SJSA1 (cell line): ENCODE measurements around the gene GFOD1. TPM values are rescaled to one million over a fixed set of nuclear protein-coding genes. Genes with fewer than 3 reads are reported as not detected.

Experiments used
- DNase-seq, 2 experiments: peaks; one replicate each; pipeline ENCODE4 v3.0.0-alpha.2; 2015 to 2020; ENCODE audit warnings: low spot score in 2 of 2, low read depth in 1 of 2
- H3K27ac ChIP-seq: fragments of 250-450 bp; sonication (Bioruptor Pico); 2 replicates; pipeline ENCODE4 v1.5.1; 2020; ENCODE audit warnings: mild to moderate bottlenecking, moderate library complexity
- H3K27me3 ChIP-seq: fragments of 250-450 bp; sonication (Bioruptor Pico); replicated peaks from 2 replicates; pipeline ENCODE4 v1.5.1; 2020; ENCODE audit warnings: mild to moderate bottlenecking, moderate library complexity
- H3K36me3 ChIP-seq: fragments of 250-450 bp; sonication (Bioruptor Pico); 2 replicates; pipeline ENCODE4 v1.5.1; 2020; ENCODE audit warnings: mild to moderate bottlenecking
- H3K4me1 ChIP-seq: fragments of 250-450 bp; sonication (Bioruptor Pico); replicated peaks from 2 replicates; pipeline ENCODE4 v1.6.1; 2021; ENCODE audit warnings: mild to moderate bottlenecking
- H3K4me3 ChIP-seq: fragments of 250-450 bp; sonication (Bioruptor Pico); 2 replicates; pipeline ENCODE4 v1.5.1; 2020; ENCODE audit warnings: mild to moderate bottlenecking
- H3K9me3 ChIP-seq: fragments of 250-450 bp; sonication (Bioruptor Pico); replicated peaks from 2 replicates; pipeline ENCODE4 v1.5.1; 2020; ENCODE audit warnings: mild to moderate bottlenecking
- total RNA-seq: library from RNA; depleted of rRNA; stranded (reverse); fragments of >200 nt; shearing (Covaris generic); gene quantifications from 2 replicates; pipeline ENCODE4 v1.2.3, GENCODE V29; 2014

Gene GFOD1
- total RNA-seq, 1 experiment from 2014 or later = 10.8 TPM

DNA sequence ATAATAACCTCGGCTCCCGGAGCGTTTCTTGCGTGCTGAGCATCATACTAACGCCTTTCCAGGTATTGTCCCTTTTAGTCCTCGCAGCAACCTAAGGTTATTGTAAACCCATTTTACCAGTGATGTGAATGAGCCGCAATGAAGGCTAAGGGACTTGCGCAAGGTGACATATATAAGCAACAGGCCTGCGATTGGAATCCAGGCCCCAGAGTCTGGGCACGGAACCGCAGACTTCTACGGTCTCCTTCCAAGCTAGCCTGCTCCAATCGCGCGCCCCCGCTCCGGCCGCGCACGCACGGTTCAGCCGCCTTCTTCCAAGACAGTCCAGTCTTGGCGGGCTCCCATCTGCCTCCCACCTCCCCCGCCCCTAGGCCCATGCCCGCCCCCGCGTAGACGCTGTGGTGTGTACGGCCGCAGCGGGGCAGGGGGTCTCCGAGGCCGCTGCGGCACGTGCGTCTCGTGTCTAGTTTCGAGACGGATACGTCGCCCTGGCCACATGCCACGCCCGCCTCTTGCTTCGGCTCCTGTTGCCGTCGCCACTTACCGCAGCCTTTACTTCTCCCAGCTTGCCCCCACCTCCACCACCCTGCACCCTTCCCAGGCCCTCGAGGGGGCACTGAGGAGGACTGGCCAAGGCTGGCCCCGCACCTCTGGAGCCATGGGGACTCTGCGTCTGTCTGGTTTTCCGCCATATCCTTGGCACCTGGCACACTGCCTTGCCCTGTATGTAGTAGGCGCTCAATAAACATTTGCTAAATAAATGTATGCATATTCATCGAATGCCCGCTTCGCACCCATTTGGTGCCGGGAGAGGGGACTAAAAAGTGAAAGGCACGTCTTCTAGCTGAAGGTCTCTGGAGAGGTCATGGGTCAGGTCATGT is 855 bp upstream of the GFOD1 start:
- no peak for DNase-seq
- Histone ChIP-seq H3K4me1 (peaks cover 13% of the 10 kb centered on the region), H3K27ac (no peak overlapping the region), H3K4me3 (peak overlapping the region; percentile 70), H3K36me3 (no peaks in the 10 kb centered on the region), H3K9me3 (no peaks in the 10 kb centered on the region), H3K27me3 (no peaks in the 10 kb centered on the region)

DNA sequence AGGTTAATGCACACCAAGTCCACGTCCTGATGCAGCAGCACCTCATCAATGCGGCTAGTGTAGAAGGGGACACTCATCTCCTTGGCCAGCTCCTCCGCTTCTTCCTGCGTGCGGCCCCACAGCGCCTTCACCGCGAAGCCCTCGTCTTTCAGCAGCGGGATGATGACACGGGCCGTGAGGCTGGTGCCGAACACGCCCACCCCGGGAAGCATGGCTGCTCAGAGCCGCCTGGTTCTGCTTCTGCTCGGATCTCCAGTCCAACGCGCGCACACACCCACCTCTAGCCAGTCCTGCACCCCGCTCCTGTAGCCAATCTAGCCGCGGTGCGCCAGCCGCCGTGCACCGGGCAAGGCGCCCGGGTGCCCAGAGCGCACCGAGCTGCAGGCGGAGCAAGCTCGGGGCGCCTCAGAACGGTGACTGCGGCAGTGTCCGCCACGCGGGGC is 700 bp downstream of the GFOD1 start:
- no peaks in the 10 kb centered on the region for H3K36me3 ChIP-seq
- DNase-seq = peak; percentile 66
- H3K4me3 ChIP-seq = peak overlapping the region; percentile 70
- H3K27me3 ChIP-seq = no peaks in the 10 kb centered on the region
- H3K4me1 ChIP-seq = peaks cover 13% of the 10 kb centered on the region
- H3K27ac ChIP-seq = no peak overlapping the region
- H3K9me3 ChIP-seq = no peaks in the 10 kb centered on the region

DNA sequence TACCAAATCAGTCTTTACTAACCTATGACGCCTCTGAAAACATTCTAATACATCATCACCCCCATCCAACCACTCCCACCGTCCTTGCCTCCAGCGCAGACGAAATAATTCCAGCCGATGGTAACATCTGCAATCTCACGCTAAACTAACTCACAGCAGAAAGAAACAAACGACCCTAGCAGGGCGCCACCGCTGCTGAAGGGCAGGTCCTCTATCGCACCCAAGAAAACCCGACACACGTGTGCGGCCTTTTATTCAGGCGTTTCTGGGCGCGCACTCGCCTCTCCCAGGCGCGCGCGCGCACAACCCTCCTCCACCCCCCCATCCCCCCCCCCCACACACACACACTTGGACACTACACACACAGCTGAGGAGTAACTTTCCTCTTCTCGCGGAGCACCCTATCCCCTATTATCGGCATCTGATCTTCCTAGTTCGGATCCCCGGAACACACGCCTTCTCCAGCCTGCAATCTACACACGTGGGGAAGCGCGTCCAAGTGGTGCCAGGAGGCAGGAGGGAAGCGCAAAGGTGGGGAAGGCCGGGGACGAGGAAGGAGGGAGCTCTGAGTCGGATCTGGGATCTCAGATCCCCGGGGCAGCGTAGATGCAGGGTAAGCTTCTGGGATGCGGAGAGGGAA is 1.4 kb downstream of the GFOD1 start:
- H3K4me1 ChIP-seq = peaks cover 17% of the 10 kb centered on the region
- H3K36me3 ChIP-seq = no peaks in the 10 kb centered on the region
- no peaks in the 10 kb centered on the region for H3K27me3 ChIP-seq
- no peak overlapping the region for H3K27ac ChIP-seq
- DNase-seq = peak in 1 of 2 experiments; percentile 38
- H3K9me3 ChIP-seq = no peaks in the 10 kb centered on the region
- peak overlapping the region; percentile 70 for H3K4me3 ChIP-seq

DNA sequence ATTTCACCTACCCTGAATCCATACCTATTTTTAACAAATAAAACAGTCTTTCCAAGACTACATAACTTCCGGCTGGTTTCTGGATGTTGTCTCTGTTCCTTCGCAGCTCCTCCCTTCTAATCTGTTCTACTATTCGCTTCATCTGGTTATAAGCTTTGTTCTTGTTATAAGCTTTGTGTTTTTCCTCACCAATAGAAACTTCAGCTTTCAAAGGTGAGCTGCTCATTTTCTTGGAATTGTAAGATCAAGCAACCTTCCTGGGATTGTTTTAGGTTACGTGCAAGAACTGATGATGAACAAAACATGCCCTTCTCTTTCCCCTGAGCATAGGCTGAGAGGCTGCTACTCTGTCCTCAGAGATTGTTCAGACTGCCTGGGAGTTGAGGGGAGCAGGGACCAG is 2.1 kb downstream of the GFOD1 start:
- Histone ChIP-seq H3K4me1 (peaks cover 23% of the 10 kb centered on the region), H3K4me3 (peak overlapping the region; percentile 70), H3K9me3 (no peaks in the 10 kb centered on the region), H3K27ac (no peak overlapping the region), H3K27me3 (no peaks in the 10 kb centered on the region), H3K36me3 (no peaks in the 10 kb centered on the region)
- DNase-seq = no peak

DNA sequence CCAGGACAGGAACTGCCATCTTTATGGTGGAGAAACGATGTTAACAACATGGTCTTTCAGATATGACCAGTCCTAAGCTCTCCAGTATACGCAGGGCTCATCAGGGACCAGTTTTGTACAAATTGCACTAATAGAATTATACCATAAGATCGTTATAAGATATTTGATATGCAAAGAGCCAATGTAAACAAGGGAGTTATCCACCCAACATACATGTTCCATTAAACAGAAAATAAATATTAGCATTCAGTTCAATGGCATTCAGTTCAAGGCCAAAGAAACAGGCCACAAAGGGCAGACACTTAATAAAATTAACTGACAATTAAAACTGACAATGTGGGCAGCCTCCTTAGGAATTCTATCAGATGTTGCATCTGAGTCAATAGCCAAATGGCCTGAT is 2.6 kb downstream of the GFOD1 start:
- Histone ChIP-seq H3K27me3 (no peaks in the 10 kb centered on the region), H3K4me3 (no peak overlapping the region), H3K4me1 (peaks cover 23% of the 10 kb centered on the region), H3K36me3 (no peaks in the 10 kb centered on the region), H3K9me3 (no peaks in the 10 kb centered on the region), H3K27ac (no peak overlapping the region)
- no peak for DNase-seq

DNA sequence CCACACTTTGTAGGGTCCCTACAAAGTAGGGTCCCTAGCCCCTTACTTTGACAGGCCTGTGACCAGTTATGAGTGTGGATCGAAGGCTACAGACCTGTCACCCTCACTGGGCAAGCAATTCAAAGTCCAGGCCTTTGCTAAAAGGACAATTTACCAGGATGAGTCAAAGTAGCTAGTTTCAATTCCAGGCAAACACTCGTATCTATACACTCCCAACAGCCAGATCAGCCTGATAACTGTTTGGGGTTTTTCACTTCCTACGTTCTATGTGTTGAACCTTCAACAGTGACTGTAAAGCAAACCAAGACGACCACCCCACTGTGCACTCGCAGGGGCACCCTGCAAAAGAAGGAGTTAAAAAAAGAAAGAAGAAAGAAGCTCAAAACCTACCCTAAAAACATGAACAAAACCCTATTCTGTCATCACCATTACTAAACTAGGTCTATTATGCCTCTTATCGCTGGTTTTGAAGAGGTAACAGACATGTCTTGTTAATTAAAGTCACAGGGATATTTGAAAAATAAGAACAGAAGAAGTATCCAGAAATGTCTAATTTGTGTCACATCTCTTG is 3.2 kb downstream of the GFOD1 start:
- no peak overlapping the region for H3K27ac ChIP-seq
- peaks cover 4% of the 10 kb centered on the region; the same call in 1 of the 2 replicates for H3K36me3 ChIP-seq
- no peak overlapping the region for H3K4me3 ChIP-seq
- H3K27me3 ChIP-seq = no peaks in the 10 kb centered on the region
- DNase-seq = no peak
- no peaks in the 10 kb centered on the region for H3K9me3 ChIP-seq
- H3K4me1 ChIP-seq = peaks cover 23% of the 10 kb centered on the region

DNA sequence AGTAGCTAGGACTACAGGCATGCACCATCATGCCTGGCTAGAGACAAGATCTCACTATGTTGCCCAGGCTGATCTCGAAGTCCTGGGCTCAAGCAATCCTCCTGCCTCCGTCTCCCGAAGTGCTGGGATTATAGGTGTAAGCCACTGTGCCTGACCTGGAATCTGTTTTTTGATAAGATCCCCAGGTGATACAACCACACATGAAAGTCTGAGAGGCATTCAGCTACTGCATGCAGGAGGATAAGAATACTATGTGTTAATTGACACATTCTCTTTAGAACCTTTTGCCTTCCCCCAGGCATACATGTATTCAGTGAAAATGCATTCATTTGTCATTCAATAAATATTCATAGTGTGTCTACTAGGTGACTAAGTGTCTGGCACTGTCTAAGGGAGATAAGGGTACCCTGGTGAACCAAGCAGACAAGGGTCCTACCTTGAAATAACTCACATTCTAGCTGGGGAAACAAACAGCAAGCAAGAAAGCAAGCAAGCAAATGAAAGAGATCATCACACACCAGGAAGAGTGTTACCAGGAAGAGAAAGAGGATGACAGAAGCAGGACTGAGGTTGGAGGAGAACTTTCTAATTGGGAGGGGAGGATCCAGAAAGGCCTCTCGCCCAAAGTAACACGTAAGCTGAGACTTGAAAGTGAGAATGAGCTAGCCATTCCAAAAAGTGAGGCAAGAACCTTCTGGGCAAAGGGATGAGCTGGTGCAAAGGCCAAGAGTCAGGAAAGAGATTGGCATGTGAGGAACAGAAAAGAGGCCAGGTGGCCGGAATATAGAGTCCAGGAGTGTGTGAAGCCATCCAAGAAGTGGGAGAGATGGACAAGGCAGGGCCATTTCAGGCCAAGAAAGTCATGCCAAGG is 6.5 kb downstream of the GFOD1 start:
- H3K4me3 ChIP-seq = no peak overlapping the region
- no peak overlapping the region for H3K27ac ChIP-seq
- peaks cover 17% of the 10 kb centered on the region for H3K4me1 ChIP-seq
- H3K9me3 ChIP-seq = no peaks in the 10 kb centered on the region
- DNase-seq = no peak
- no peaks in the 10 kb centered on the region for H3K27me3 ChIP-seq
- H3K36me3 ChIP-seq = peaks cover 8% of the 10 kb centered on the region; the same call in 1 of the 2 replicates

DNA sequence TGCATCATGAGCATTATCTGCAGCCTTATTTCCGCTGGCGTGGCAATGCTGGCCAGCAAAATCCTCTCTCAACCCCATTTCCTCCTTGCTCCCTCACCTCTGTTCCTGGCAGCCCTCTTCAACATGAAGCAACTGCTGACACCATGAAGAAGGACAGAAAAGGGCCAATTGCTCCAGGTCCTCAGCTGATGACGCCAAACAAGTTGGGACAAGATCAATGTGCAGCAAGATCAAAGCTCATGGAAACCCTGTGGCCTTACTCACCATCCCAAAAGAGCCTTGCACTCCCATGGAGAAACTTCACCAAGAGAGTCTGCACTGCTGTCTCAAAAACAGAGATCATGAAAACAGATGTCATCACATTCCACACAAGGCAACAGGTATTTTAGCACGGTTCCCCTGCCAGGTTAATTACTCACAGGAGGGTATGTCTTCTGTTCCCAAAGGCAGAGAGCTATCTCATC is 7.4 kb downstream of the GFOD1 start:
- Histone ChIP-seq H3K4me1 (peaks cover 10% of the 10 kb centered on the region), H3K9me3 (no peaks in the 10 kb centered on the region), H3K27me3 (no peaks in the 10 kb centered on the region), H3K36me3 (peaks cover 8% of the 10 kb centered on the region; the same call in 1 of the 2 replicates), H3K4me3 (no peak overlapping the region), H3K27ac (no peak overlapping the region)
- no peak for DNase-seq

DNA sequence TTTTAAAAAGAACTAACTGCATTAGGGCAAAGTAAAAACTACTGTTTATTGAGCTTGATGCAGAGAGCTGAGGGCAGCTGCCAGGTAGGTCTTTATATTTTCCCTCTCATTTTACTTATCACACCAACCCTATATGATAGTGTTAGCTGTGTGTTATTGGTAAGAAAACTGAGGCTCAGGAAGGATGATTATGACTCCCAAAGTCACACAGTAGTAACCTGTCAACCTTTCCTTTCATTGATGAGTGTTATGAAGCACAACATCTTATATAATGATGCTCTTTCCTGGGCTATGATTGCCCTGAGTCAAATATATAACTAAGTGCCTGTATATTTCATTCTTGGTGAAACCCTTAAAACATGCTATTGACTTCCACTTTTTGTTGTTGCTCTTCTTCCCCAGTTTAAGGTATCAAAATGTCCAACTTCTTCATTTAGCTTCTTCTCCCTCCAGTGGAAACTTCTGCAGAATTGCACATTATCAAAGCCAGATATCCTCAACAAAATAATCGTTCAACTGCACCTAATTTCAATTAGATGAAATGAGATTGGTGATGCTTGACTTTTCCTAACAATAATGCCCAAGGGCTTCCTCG is 8.1 kb downstream of the GFOD1 start:
- Histone ChIP-seq H3K27me3 (no peaks in the 10 kb centered on the region), H3K4me1 (peaks cover 10% of the 10 kb centered on the region), H3K4me3 (no peak overlapping the region), H3K27ac (no peak overlapping the region), H3K9me3 (no peaks in the 10 kb centered on the region), H3K36me3 (peaks cover 8% of the 10 kb centered on the region; the same call in 1 of the 2 replicates)
- DNase-seq = no peak

DNA sequence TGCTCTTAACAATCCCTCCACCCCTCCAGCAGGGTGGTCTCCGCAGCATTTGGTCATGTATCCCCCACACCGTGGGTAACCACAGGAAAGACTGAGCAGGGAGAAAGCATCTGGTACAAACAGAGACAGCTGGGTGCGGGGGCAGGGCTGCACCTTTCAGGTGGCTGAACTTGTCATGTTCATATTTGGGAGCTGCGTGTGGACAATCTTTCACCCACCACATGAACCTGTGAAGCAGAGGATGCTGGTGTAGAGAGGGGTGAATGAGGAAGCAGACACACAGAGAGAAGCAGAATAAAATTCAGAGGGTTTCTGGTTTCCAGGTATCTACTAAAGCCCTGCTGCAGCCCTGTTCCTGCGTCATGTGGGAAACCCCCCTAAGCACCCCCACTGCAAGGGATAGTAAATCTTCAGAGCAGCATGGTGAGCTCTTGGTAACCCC is 8.9 kb downstream of the GFOD1 start:
- Histone ChIP-seq H3K36me3 (peaks cover 8% of the 10 kb centered on the region; the same call in 1 of the 2 replicates), H3K9me3 (no peaks in the 10 kb centered on the region), H3K4me3 (no peak overlapping the region), H3K27me3 (no peaks in the 10 kb centered on the region), H3K4me1 (peaks cover 10% of the 10 kb centered on the region), H3K27ac (no peak overlapping the region)
- no peak for DNase-seq

DNA sequence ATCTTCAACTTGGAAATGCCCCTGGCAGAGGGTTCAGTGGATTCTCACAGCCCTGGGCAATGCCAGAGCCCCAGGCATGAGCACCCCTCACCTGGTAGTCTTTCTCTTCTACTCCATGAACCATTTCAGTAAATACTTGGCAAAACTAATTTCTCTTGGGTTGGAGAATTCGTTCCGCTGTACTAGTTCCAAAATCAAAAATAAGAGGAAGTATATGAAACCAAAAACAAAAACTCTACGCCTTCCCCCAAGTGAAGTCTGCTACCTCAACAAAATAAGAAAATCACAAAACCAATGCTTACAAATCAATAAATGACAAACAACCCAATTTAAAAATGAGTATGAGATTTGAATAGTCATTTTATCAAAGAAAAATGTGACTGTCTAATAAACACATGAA is 12.6 kb downstream of the GFOD1 start:
- Histone ChIP-seq H3K36me3 (peaks cover 10% of the 10 kb centered on the region), H3K9me3 (no peaks in the 10 kb centered on the region; the same call in 1 of the 2 replicates), H3K27me3 (no peaks in the 10 kb centered on the region), H3K4me1 (peaks cover 7% of the 10 kb centered on the region), H3K27ac (no peak overlapping the region), H3K4me3 (no peak overlapping the region)
- DNase-seq = no peak

DNA sequence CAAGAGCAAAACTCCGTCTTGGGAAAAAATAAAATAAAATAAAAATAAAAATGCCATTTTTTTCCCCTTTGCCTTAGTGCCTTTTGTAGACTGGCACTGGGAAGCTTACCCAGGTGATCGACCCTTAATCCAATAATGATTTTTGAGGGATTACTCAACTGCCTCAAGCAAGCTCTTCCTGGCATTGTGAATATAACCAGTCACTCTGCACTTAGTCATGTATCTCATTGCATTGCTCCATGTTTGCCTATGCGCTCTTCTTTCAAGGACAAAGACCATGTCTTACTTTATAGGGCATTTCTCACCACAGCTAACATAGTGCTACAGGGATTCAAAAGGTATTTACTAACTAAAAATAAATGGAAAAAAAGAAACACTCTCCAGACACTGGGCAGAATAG is 13.0 kb downstream of the GFOD1 start:
- DNase-seq = no peak
- no peaks in the 10 kb centered on the region for H3K27me3 ChIP-seq
- H3K9me3 ChIP-seq = no peaks in the 10 kb centered on the region; the same call in 1 of the 2 replicates
- no peak overlapping the region for H3K4me3 ChIP-seq
- H3K4me1 ChIP-seq = peaks cover 11% of the 10 kb centered on the region
- H3K36me3 ChIP-seq = peaks cover 11% of the 10 kb centered on the region
- H3K27ac ChIP-seq = no peak overlapping the region

DNA sequence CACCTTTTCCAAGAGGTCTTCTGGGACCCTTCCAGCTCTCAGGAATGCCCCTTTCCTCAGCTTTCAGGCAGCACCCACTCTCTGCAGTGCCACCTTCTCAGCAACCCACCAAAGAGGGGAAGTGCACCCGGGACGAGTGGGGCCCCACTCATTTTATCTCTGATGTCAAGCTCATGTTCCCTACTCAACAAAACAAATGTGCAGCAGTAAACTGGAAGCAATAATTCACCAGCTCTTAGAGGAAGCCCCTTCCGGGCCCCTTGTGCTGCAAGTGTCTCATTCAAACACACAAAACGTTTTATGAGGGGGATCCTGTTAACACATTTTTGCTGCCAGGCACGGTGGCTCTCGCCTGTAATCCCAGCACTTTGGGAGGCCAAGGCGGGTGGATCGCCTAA is 13.6 kb downstream of the GFOD1 start:
- DNase-seq = no peak
- Histone ChIP-seq H3K36me3 (peaks cover 8% of the 10 kb centered on the region; the same call in 1 of the 2 replicates), H3K4me1 (peaks cover 11% of the 10 kb centered on the region), H3K27me3 (no peaks in the 10 kb centered on the region), H3K9me3 (no peaks in the 10 kb centered on the region; the same call in 1 of the 2 replicates), H3K27ac (no peak overlapping the region), H3K4me3 (no peak overlapping the region)
